ENCODE results near the gene NPPC. TPM values are rescaled to one million over a fixed set of nuclear protein-coding genes. Genes with fewer than 3 reads are reported as not detected.

NPPC gene
- total and polyA plus RNA-seq, 2 of the 8 experiments (the other 6 are each of a cell fraction or from before 2014, with no cell fraction given), result 1.3 to 4.7 TPM

DNA sequence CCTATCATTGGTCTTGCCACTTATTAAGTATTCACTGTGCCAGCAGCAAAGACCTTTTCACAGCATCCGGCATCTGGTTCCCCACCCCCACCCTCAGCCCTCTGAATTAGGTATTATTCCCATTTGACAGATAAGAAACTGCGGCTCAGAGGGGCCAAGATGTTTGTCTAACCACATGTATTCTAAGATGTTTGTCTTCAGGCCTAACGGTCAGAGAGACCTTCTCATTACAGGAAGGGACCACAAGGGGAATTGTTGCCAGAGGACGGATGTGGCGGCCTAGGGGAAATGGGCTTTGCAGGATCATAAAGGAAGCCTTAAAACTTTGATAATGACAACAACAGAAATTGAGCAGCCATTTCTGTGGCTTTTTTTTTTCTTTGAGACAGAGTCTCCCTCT is 16.6 kb downstream of the NPPC start:
- Histone ChIP-seq H3K27me3 (replicated peaks in 1 of 4; ENCODE audit: control insufficient read depth in 3 of 4, extremely low read depth in 1 of 4, insufficient read depth in 3 of 4, low read length in 3 of 4) (no peaks in the 10 kb centered on the region), H3K4me2 (ENCODE audit: insufficient read depth in 1 of 2, low read depth in 2 of 2, low read length in 2 of 2) (no peak overlapping the region), H3K18ac (ENCODE audit: extremely low read depth, low read length) (no peak overlapping the region), H2BK120ac (replicated peaks; ENCODE audit: low read depth, low read length) (no peak overlapping the region), H3K4me3 (ENCODE audit: extremely low read depth in 1 of 4, insufficient read depth in 2 of 4, low read depth in 3 of 4, low read length in 4 of 4) (no peak overlapping the region), H4K5ac (ENCODE audit: insufficient read length, low read depth, low read length) (no peak overlapping the region), H3K4ac (replicated peaks; ENCODE audit: insufficient read length, low read depth, low read length) (no peak overlapping the region), H4K20me1 (replicated peaks in 1 of 2; ENCODE audit: control insufficient read depth in 1 of 2, insufficient read depth in 2 of 2, low read length in 2 of 2) (peaks cover 0 to 2% of the 10 kb centered on the region in 2 experiments), H4K91ac (replicated peaks; ENCODE audit: insufficient read length, low read length) (no peak overlapping the region), H3K14ac (ENCODE audit: insufficient read length) (no peak overlapping the region), H2BK5ac (ENCODE audit: low read depth, low read length) (no peak overlapping the region), H4K8ac (ENCODE audit: extremely low read depth, insufficient read depth, low read length) (no peak overlapping the region), H3K79me1 (ENCODE audit: low read depth, low read length) (no peaks in the 10 kb centered on the region), H2AFZ (ENCODE audit: low read length) (no peak overlapping the region), H3K56ac (replicated peaks; ENCODE audit: insufficient read length, low read depth, low read length) (no peak overlapping the region), H3K4me1 (replicated peaks in 1 of 4; ENCODE audit: control insufficient read depth in 3 of 4, insufficient read depth in 4 of 4, low read length in 3 of 4) (peaks cover 0 to 6% (median under 1%) of the 10 kb centered on the region in 4 experiments; a peak in 1 of 7 replicates), H2AK5ac (ENCODE audit: low read depth, low read length) (no peak overlapping the region), H3K23ac (ENCODE audit: insufficient read length) (no peak overlapping the region), H3K9ac (replicated peaks in 1 of 4; ENCODE audit: extremely low read depth in 1 of 4, low read depth in 3 of 4, low read length in 3 of 4) (no peak overlapping the region), H3K27ac (ENCODE audit: low read depth, low read length) (no peak overlapping the region), H3K79me2 (ENCODE audit: control insufficient read depth in 1 of 2, insufficient read depth in 2 of 2, low read length in 2 of 2) (no peaks in the 10 kb centered on the region), H3K36me3 (ENCODE audit: control insufficient read depth in 2 of 4, insufficient read depth in 4 of 4, low read length in 3 of 4) (no peaks in the 10 kb centered on the region), H2BK12ac (ENCODE audit: low read depth, low read length) (no peak overlapping the region), H3K9me3 (ENCODE audit: insufficient read depth in 2 of 2, low read depth in 1 of 2, low read length in 1 of 2) (no peaks in the 10 kb centered on the region), H2BK15ac (ENCODE audit: low read length) (no peak overlapping the region), H3K23me2 (ENCODE audit: low read depth, low read length) (no peaks in the 10 kb centered on the region), H2BK20ac (ENCODE audit: low read length) (no peak overlapping the region)
- ChIA-PET CTCF (ENCODE audit: partially characterized antibody) (interaction anchor here (0.8 to 4.5 kb wide), 6 partner anchors 9 to 430 kb away, joined by 4 to 26 read pairs (median 8); no protein-coding TSS in a partner anchor), POLR2A (ENCODE audit: partially characterized antibody) (no interaction called here)
- no peak for FAIRE-seq
- no peak for DNase-seq (ENCODE audit: low read depth in 1 of 2, low spot score in 2 of 2)
- 84% methylated on average over 5 of the region's 5 CpGs; no CpG with 5 or more reads in 1 of the 2 experiments for WGBS, 2 experiments (ENCODE audit: extremely low coverage in 1 of 2, insufficient coverage in 1 of 2, insufficient read length in 1 of 2, insufficient replicate concordance in 2 of 2, low coverage in 1 of 2, low lambda C conversion rate in 2 of 2, missing lambda C conversion rate in 1 of 2)
- TF ChIP-seq SUZ12 (IDR thresholded peaks at IDR 0.05; ENCODE audit: low read length) (no peak), TBP (IDR thresholded peaks at IDR 0.05; ENCODE audit: low read depth, low read length) (no peak), ATF2 (IDR thresholded peaks at IDR 0.05; ENCODE audit: low read length) (no peak), HDAC6 (IDR thresholded peaks at IDR 0.05; ENCODE audit: low read depth, low read length) (no peak), CBX8 (IDR thresholded peaks at IDR 0.05; ENCODE audit: borderline replicate concordance, low read depth, low read length) (no peak), E2F6 (IDR thresholded peaks at IDR 0.05) (no peak), MAFK (IDR thresholded peaks at IDR 0.05; ENCODE audit: low read depth, low read length) (no peak), EZH2 (IDR thresholded peaks at IDR 0.05; ENCODE audit: low read depth, low read length, severe bottlenecking) (no peak), NRF1 (IDR thresholded peaks at IDR 0.05; ENCODE audit: low read depth, low read length) (no peak)

Data from H1 (cell line).